Stimulated activated CD8-positive, alpha-beta memory T cell treated with anti-CD3 and anti-CD28 coated beads, Interleukin-7, amount 100 ng/mL, for 48 hours (primary cell): ENCODE results near the gene ESRRA.
A peak's percentile ranks its signal among the peaks of the same experiment; 100 is the strongest.

Experiments used
- DNase-seq, 2 donors: peaks; one replicate each; pipeline ENCODE4 v3.0.0-alpha.2; 2020; ENCODE audit warnings: low read depth in 1 of 2; ENCODE audit errors: extremely low read depth in 1 of 2

Gene ESRRA

GRCh38 chr11:64269540-64270220 is 35.6 kb upstream of the ESRRA start:
- peak; percentile 98 for DNase-seq

GRCh38 chr11:64275031-64275800 is 30.1 kb upstream of the ESRRA start:
- DNase-seq, result no peak

GRCh38 chr11:64275841-64276240 is 29.5 kb upstream of the ESRRA start:
- DNase-seq, result no peak

GRCh38 chr11:64276653-64277431 is 28.5 kb upstream of the ESRRA start:
- no peak for DNase-seq

GRCh38 chr11:64278576-64279190 is 26.6 kb upstream of the ESRRA start:
- no peak for DNase-seq

- DNase-seq, result no peak
These were observed 23.2 kb upstream of the ESRRA start for GRCh38 chr11:64281957-64282770.

- no peak for DNase-seq
These were observed 22.2 kb upstream of the ESRRA start for GRCh38 chr11:64283092-64283491.

- DNase-seq, result peak; percentile 87 to 91
These were observed 21.0 kb upstream of the ESRRA start, which contains the start of gene BAD for GRCh38 chr11:64284048-64284961. BAD (minus strand) TSS chr11:64284665; CDS start chr11:64284368, 297 bp downstream.

- DNase-seq, result peak; percentile 79 to 82
These were observed 20.1 kb upstream of the ESRRA start, which contains the start of gene GPR137 for GRCh38 chr11:64284962-64285884. GPR137 (plus strand) TSS chr11:64285848; CDS start chr11:64286525, 677 bp downstream.

GRCh38 chr11:64285885-64286800 is 19.2 kb upstream of the ESRRA start:
- no peak for DNase-seq

GRCh38 chr11:64286801-64287159 is 18.5 kb upstream of the ESRRA start:
- no peak for DNase-seq

GRCh38 chr11:64287676-64288352 is 17.5 kb upstream of the ESRRA start:
- no peak for DNase-seq

- DNase-seq, result no peak
These were observed 17.0 kb upstream of the ESRRA start for GRCh38 chr11:64288353-64288750.

- DNase-seq, result no peak
These were observed 16.2 kb upstream of the ESRRA start for GRCh38 chr11:64289002-64289564.

- DNase-seq, result no peak
These were observed 14.7 kb upstream of the ESRRA start for GRCh38 chr11:64290352-64291261.
